ENCODE results near the gene SPSB3.

GRCh38 chr16:1789643-1790045 lies 7.3 kb upstream of the SPSB3 start:
- no peak for TF ChIP-seq CTCF (IDR thresholded peaks at IDR 0.05)
- no peak for TF ChIP-seq POLR2A (IDR thresholded peaks at IDR 0.05)

All from Peyer's patch (tissue), 4 donors.